ENCODE results near the gene KYNU. TPM values are rescaled to one million over a fixed set of nuclear protein-coding genes. Genes with fewer than 3 reads are reported as not detected.
"Not testable (repeated sequence)": the region's sequence is repeated elsewhere in the genome, so short reads cannot be mapped to it uniquely, and the experiment has no call there.

KYNU gene
- total RNA-seq, 1 experiment from 2014 or later: 0.75 TPM

DNA sequence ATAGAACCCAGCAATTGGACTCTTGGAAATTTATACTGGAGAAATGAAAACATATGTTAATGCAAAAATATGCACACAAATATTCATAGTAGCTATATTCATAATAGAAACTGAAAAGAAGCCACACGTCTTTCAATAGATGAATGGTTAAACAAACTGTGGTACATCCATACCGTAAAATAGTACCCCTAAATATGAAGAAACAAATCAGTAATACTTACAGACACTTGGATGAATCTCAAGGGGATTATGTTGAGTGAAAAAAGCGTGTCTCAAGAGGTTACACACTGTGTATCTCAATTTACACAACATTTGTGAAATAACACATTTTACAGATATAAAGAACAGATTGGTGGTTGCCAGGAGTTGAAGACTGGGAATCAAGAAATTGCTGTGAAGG lies 190.6 kb downstream of the KYNU start:
- Histone ChIP-seq H3K79me2 (ENCODE audit: low read length) (no peaks in the 10 kb centered on the region), H3K4me3 (ENCODE audit: low read length) (no peak overlapping the region), H3K9me3 (ENCODE audit: low read length) (peaks cover 4% of the 10 kb centered on the region; the same call in 1 of the 2 replicates), H3K27ac (ENCODE audit: low read length) (no peak overlapping the region), H2AFZ (ENCODE audit: low read length) (no peak overlapping the region), H3K9ac (ENCODE audit: low read length) (no peak overlapping the region), H3K9me2 (replicated peaks; ENCODE audit: insufficient read depth, low read length) (0 out of 2 replicates have a peak, but pooled peaks cover 5% of the 10 kb centered on the region), H3K4me2 (ENCODE audit: low read depth, low read length, poor library complexity, severe bottlenecking) (peak overlapping the region; percentile 22), H4K20me1 (ENCODE audit: insufficient read depth, low read depth, low read length) (no peaks in the 10 kb centered on the region), H3K36me3 (ENCODE audit: insufficient read depth, low read length) (no peaks in the 10 kb centered on the region), H3K27me3 (ENCODE audit: low read length) (no peaks in the 10 kb centered on the region), H3K4me1 (ENCODE audit: low read length) (peaks cover 9% of the 10 kb centered on the region)
- no peak for DNase-seq

DNA sequence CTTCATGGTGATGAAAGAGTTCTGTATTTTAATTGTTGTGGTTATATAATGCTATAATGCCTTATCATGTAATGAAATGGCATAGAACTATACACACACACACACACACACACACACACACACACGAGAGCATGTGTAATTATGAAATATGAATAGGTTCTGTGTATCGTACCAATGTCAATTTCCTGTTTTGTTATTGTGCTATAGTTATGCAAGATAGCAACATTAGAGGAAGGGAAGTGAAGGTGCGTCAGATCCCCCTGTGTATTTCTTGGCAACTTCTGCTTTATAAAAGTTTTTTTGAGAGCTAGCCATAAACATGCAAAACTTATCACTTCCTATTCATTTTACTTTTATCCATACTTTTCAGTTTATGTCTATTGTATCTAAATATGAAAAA lies 191.0 kb downstream of the KYNU start:
- Histone ChIP-seq H3K4me2 (ENCODE audit: low read depth, low read length, poor library complexity, severe bottlenecking) (peak overlapping the region; percentile 22), H3K9me3 (ENCODE audit: low read length) (peaks cover 4% of the 10 kb centered on the region; the same call in 1 of the 2 replicates), H3K9me2 (replicated peaks; ENCODE audit: insufficient read depth, low read length) (0 out of 2 replicates have a peak, but pooled peaks cover 5% of the 10 kb centered on the region), H3K36me3 (ENCODE audit: insufficient read depth, low read length) (no peaks in the 10 kb centered on the region), H4K20me1 (ENCODE audit: insufficient read depth, low read depth, low read length) (no peaks in the 10 kb centered on the region), H3K27me3 (ENCODE audit: low read length) (no peaks in the 10 kb centered on the region), H3K4me1 (ENCODE audit: low read length) (peaks cover 9% of the 10 kb centered on the region), H2AFZ (ENCODE audit: low read length) (no peak overlapping the region), H3K9ac (ENCODE audit: low read length) (no peak overlapping the region), H3K79me2 (ENCODE audit: low read length) (no peaks in the 10 kb centered on the region), H3K4me3 (ENCODE audit: low read length) (no peak overlapping the region), H3K27ac (ENCODE audit: low read length) (no peak overlapping the region)
- DNase-seq: no peak

DNA sequence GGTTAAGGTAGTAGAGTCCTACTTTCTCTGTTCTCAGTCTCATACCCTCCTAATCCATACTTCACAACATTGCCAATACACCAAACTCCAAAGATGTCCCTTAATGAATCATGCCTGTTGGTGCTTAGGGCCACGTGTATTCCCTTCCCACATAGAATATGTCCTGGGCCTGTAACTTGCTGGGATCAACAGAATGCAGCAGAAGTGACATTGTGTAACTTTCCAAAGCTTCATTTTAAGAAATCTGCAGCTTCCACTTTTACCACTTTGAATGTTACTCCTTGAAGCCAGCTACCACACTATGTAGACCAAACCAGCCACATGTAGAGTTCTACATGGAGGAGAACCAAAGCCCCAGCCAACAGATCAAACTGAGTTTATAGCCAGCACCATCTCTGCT lies 193.2 kb downstream of the KYNU start:
- Histone ChIP-seq H3K27me3 (ENCODE audit: low read length) (no peaks in the 10 kb centered on the region), H3K9ac (ENCODE audit: low read length) (no peak overlapping the region), H4K20me1 (ENCODE audit: insufficient read depth, low read depth, low read length) (no peaks in the 10 kb centered on the region), H3K9me3 (ENCODE audit: low read length) (no peaks in the 10 kb centered on the region), H3K36me3 (ENCODE audit: insufficient read depth, low read length) (no peaks in the 10 kb centered on the region), H3K4me2 (ENCODE audit: low read depth, low read length, poor library complexity, severe bottlenecking) (no peak overlapping the region), H3K79me2 (ENCODE audit: low read length) (no peaks in the 10 kb centered on the region), H3K4me1 (ENCODE audit: low read length) (peaks cover 9% of the 10 kb centered on the region), H2AFZ (ENCODE audit: low read length) (no peak overlapping the region), H3K27ac (ENCODE audit: low read length) (no peak overlapping the region), H3K9me2 (replicated peaks; ENCODE audit: insufficient read depth, low read length) (no peaks in the 10 kb centered on the region), H3K4me3 (ENCODE audit: low read length) (no peak overlapping the region)
- DNase-seq: no peak

DNA sequence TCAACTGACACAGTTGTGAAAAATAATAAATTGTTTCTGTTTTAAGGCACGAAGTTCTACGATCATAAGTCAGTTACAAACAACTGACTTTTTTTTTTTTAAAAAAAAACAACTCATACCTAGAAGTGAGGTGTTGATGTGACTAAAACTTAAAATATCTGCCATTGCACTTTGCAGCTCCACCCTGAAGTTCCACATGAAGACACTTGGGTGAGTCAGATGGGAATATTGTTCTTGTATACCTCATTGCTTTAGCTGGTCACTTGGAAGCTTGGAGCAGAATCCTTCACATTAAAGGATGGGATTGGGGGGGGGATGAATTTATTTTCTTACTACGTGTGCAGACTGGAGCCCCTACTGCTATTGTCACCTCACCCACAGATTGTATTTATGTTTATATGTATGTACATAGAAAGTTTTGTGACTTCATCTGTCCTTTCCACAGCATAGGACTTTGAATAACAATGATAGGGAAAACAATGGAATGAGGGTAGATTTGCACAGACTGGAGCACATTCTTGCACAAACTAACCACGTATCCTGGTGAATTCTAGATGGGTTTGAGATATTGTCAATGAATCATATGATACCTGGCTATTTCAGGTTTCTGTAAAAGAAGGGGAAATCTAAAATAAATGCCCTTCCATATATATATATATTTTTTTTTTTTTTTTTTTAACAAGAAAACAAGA lies 193.9 kb downstream of the KYNU start:
- no peaks in the 10 kb centered on the region for H3K79me2 ChIP-seq (ENCODE audit: low read length)
- no peak overlapping the region for H2AFZ ChIP-seq (ENCODE audit: low read length)
- H3K9ac ChIP-seq (ENCODE audit: low read length): no peak overlapping the region
- peaks cover 9% of the 10 kb centered on the region for H3K4me1 ChIP-seq (ENCODE audit: low read length)
- H3K9me3 ChIP-seq (ENCODE audit: low read length): no peaks in the 10 kb centered on the region
- no peaks in the 10 kb centered on the region for H3K36me3 ChIP-seq (ENCODE audit: insufficient read depth, low read length)
- DNase-seq: no peak
- no peak overlapping the region for H3K4me3 ChIP-seq (ENCODE audit: low read length)
- no peaks in the 10 kb centered on the region for H4K20me1 ChIP-seq (ENCODE audit: insufficient read depth, low read depth, low read length)
- H3K4me2 ChIP-seq (ENCODE audit: low read depth, low read length, poor library complexity, severe bottlenecking): no peak overlapping the region
- no peaks in the 10 kb centered on the region for H3K27me3 ChIP-seq (ENCODE audit: low read length)
- no peaks in the 10 kb centered on the region for H3K9me2 ChIP-seq (replicated peaks; ENCODE audit: insufficient read depth, low read length)
- no peak overlapping the region for H3K27ac ChIP-seq (ENCODE audit: low read length)

DNA sequence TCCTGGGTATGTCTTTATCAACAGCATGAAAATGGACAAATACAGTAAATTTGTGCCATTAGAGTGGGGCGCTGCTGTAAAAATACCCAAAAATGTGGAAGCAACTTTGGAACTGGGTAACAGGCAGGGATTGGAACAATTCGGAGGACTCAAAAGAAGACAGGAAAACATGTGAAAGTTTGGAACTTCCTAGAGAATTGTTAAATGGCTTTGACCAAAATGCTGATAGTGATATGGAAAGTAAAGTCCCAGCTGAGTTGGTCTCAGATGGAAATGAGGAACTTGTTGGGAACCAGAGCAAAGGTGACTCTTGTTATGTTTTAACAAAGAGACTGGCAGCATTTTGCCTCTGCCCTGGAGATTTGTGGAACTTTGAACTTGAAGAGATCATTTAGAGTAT lies 197.4 kb downstream of the KYNU start:
- H3K4me1 ChIP-seq (ENCODE audit: low read length); H3K9me2 ChIP-seq (replicated peaks; ENCODE audit: insufficient read depth, low read length); DNase-seq; H2AFZ ChIP-seq (ENCODE audit: low read length); H3K79me2 ChIP-seq (ENCODE audit: low read length); H3K36me3 ChIP-seq (ENCODE audit: insufficient read depth, low read length); H3K9ac ChIP-seq (ENCODE audit: low read length); H3K9me3 ChIP-seq (ENCODE audit: low read length); H3K27ac ChIP-seq (ENCODE audit: low read length); H3K4me3 ChIP-seq (ENCODE audit: low read length); H4K20me1 ChIP-seq (ENCODE audit: insufficient read depth, low read depth, low read length); H3K4me2 ChIP-seq (ENCODE audit: low read depth, low read length, poor library complexity, severe bottlenecking); H3K27me3 ChIP-seq (ENCODE audit: low read length): not testable (repeated sequence)

DNA sequence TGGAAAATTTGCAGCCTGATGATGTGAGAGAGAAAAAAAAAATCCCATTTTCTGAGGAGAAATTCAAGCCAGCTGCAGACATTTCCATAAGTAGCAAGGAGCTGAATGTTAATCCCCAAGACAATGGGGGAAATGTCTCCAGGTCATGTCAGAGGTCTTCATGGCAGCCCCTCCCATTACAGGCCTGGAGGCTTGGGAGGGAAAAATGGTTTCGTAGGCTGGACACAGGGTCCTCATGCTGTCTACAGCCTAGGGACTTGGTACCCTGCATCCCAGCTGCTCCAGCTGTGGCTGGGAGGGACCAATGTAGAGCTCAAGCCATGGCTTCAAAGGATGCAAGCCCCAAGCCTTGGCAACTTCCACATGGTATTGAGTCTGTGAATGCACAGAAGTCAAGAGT lies 198.2 kb downstream of the KYNU start:
- H4K20me1 ChIP-seq (ENCODE audit: insufficient read depth, low read depth, low read length): no peaks in the 10 kb centered on the region
- H3K4me1 ChIP-seq (ENCODE audit: low read length): no peaks in the 10 kb centered on the region
- no peaks in the 10 kb centered on the region for H3K27me3 ChIP-seq (ENCODE audit: low read length)
- no peak overlapping the region for H3K9ac ChIP-seq (ENCODE audit: low read length)
- no peaks in the 10 kb centered on the region for H3K36me3 ChIP-seq (ENCODE audit: insufficient read depth, low read length)
- no peak overlapping the region for H3K4me2 ChIP-seq (ENCODE audit: low read depth, low read length, poor library complexity, severe bottlenecking)
- no peak overlapping the region for H3K4me3 ChIP-seq (ENCODE audit: low read length)
- H3K9me2 ChIP-seq (replicated peaks; ENCODE audit: insufficient read depth, low read length): no peaks in the 10 kb centered on the region
- no peaks in the 10 kb centered on the region for H3K9me3 ChIP-seq (ENCODE audit: low read length)
- H3K27ac ChIP-seq (ENCODE audit: low read length): no peak overlapping the region
- no peaks in the 10 kb centered on the region for H3K79me2 ChIP-seq (ENCODE audit: low read length)
- DNase-seq: no peak
- H2AFZ ChIP-seq (ENCODE audit: low read length): no peak overlapping the region

DNA sequence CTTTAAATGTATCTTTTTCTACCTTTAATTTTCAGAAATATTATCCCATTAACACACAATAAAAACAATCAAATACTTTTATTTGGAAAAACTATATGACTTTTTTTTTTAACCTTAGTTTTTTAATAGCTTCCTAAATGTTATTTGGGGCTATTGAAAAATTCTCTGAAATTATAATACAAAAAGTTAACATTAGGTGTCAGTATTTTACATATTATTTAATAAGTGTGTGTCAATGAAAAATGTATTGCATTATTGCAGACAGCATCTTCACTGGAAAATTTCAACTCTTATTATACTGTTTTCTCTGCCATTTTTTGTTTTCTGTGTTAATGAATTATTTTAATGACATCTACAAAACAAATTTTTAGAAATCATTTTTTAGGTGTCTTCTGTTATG lies 200.6 kb downstream of the KYNU start:
- Histone ChIP-seq H3K4me3 (ENCODE audit: low read length) (no peak overlapping the region), H3K4me1 (ENCODE audit: low read length) (no peaks in the 10 kb centered on the region), H3K9me2 (replicated peaks; ENCODE audit: insufficient read depth, low read length) (no peaks in the 10 kb centered on the region), H3K79me2 (ENCODE audit: low read length) (no peaks in the 10 kb centered on the region), H2AFZ (ENCODE audit: low read length) (no peak overlapping the region), H3K4me2 (ENCODE audit: low read depth, low read length, poor library complexity, severe bottlenecking) (no peak overlapping the region), H3K9me3 (ENCODE audit: low read length) (no peaks in the 10 kb centered on the region), H3K36me3 (ENCODE audit: insufficient read depth, low read length) (no peaks in the 10 kb centered on the region), H4K20me1 (ENCODE audit: insufficient read depth, low read depth, low read length) (no peaks in the 10 kb centered on the region), H3K27ac (ENCODE audit: low read length) (no peak overlapping the region), H3K9ac (ENCODE audit: low read length) (no peak overlapping the region), H3K27me3 (ENCODE audit: low read length) (no peaks in the 10 kb centered on the region)
- no peak for DNase-seq

DNA sequence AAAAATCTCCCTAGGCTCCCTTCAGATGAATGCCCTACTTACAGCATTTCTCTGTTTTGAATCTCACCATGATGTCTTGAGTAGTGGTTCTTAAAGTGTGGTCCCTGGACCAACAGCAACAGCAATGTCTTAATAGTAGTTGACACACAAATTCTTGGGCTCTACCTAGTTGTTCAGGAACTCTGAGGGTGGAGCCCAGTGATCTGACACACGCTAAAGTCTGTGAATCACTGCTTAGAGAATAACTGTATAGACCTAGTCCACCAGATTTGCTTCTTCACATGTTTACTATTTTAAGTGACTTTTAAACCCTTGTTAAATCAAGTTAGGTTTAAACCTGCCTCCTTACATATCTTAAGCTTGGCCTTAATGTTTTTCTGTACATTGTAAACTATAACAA lies 204.2 kb downstream of the KYNU start:
- H3K4me1 ChIP-seq (ENCODE audit: low read length): no peaks in the 10 kb centered on the region
- no peak overlapping the region for H3K9ac ChIP-seq (ENCODE audit: low read length)
- no peaks in the 10 kb centered on the region for H4K20me1 ChIP-seq (ENCODE audit: insufficient read depth, low read depth, low read length)
- H3K36me3 ChIP-seq (ENCODE audit: insufficient read depth, low read length): no peaks in the 10 kb centered on the region
- H3K27ac ChIP-seq (ENCODE audit: low read length): no peak overlapping the region
- H2AFZ ChIP-seq (ENCODE audit: low read length): no peak overlapping the region
- H3K4me2 ChIP-seq (ENCODE audit: low read depth, low read length, poor library complexity, severe bottlenecking): no peak overlapping the region
- no peaks in the 10 kb centered on the region for H3K9me2 ChIP-seq (replicated peaks; ENCODE audit: insufficient read depth, low read length)
- H3K4me3 ChIP-seq (ENCODE audit: low read length): no peak overlapping the region
- H3K79me2 ChIP-seq (ENCODE audit: low read length): no peaks in the 10 kb centered on the region
- no peaks in the 10 kb centered on the region for H3K27me3 ChIP-seq (ENCODE audit: low read length)
- DNase-seq: no peak
- no peaks in the 10 kb centered on the region for H3K9me3 ChIP-seq (ENCODE audit: low read length)
